Measurements from ENCODE around the gene SPATS2. TPM values are rescaled to one million over a fixed set of nuclear protein-coding genes. Genes with fewer than 3 reads are reported as not detected.

Gene SPATS2
- total RNA-seq, 1 donor from 2014 or later = 17.9 TPM

- no peaks in the 10 kb centered on the region for H3K36me3 Mint-ChIP-seq (ENCODE audit: low read depth)
- intact Hi-C loops (cut with micrococcal nuclease) = no loop called here
- H3K4me1 Mint-ChIP-seq (ENCODE audit: low read depth) = peaks cover 25% of the 10 kb centered on the region
- H3K27me3 Mint-ChIP-seq (ENCODE audit: low read depth) = peaks cover 75% of the 10 kb centered on the region
- H3K9me3 Mint-ChIP-seq = no peaks in the 10 kb centered on the region
- DNase-seq (ENCODE audit: low spot score) = no peak
- H3K4me3 Mint-ChIP-seq (ENCODE audit: low read depth) = no peak overlapping the region
- no peak overlapping the region for H3K27ac Mint-ChIP-seq
These were observed 27.0 kb upstream of the SPATS2 start for GRCh38 chr12:49340095-49340870.

GRCh38 chr12:49340971-49341776 lies 26.1 kb upstream of the SPATS2 start:
- Mint-ChIP-seq H3K27ac (no peak overlapping the region), H3K27me3 (ENCODE audit: low read depth) (peaks cover 76% of the 10 kb centered on the region), H3K4me1 (ENCODE audit: low read depth) (peaks cover 23% of the 10 kb centered on the region), H3K9me3 (no peaks in the 10 kb centered on the region), H3K36me3 (ENCODE audit: low read depth) (no peaks in the 10 kb centered on the region), H3K4me3 (ENCODE audit: low read depth) (no peak overlapping the region)
- DNase-seq (ENCODE audit: low spot score) = no peak
- intact Hi-C loops (cut with micrococcal nuclease) = no loop called here

GRCh38 chr12:49341777-49342065 lies 25.5 kb upstream of the SPATS2 start:
- no peak overlapping the region for H3K27ac Mint-ChIP-seq
- no peak overlapping the region for H3K4me3 Mint-ChIP-seq (ENCODE audit: low read depth)
- H3K4me1 Mint-ChIP-seq (ENCODE audit: low read depth) = peaks cover 25% of the 10 kb centered on the region
- H3K36me3 Mint-ChIP-seq (ENCODE audit: low read depth) = no peaks in the 10 kb centered on the region
- peaks cover 81% of the 10 kb centered on the region for H3K27me3 Mint-ChIP-seq (ENCODE audit: low read depth)
- no peaks in the 10 kb centered on the region for H3K9me3 Mint-ChIP-seq
- intact Hi-C loops (cut with micrococcal nuclease) = loop anchor here (1.0 kb wide), 2 partner anchors 45 to 53 kb away; no protein-coding TSS in a partner anchor
- DNase-seq (ENCODE audit: low spot score) = no peak

DNA sequence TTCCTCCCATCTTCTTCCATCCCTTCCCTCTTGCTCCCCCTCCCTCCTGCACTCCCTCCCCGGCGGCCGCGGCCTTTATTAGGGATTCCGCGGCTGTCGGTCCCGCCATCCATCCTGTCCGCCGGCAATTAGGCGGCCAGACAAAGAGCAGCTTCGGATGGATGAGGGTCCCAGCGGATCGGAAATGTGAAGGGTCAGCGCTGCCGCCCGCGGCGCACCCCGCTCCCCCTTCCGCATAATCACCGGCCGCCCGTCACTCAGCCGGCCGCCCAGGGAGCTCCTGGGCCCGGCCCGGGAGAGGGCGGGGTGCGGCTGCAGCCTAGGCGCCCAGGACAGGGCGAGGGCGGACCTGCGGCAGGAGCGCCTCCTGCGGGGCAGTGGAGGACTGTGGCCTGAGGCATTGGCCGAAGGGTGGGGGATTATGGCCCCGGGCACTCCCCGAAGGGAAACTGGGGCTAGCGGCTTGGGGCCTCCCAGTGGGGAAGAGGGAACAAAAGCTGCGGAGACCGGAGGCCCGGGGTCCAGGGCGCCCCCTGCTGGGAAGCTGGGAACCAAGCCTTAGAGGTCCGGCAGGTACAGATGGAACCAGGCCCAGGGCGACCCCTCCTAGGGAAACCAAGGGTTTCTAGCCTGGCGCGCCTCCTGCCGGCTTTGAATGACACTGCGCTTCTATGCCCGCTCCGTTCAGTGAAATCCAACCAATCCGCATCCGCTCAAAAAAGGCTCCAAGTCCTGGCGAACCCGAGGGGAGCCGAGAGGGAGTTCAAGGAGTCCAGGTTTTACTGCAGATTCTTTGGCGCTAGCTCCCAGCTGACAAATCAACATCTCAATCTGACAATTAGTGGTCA lies 25.0 kb upstream of the SPATS2 start:
- peak overlapping the region; percentile 37 for H3K4me3 Mint-ChIP-seq (ENCODE audit: low read depth)

DNA sequence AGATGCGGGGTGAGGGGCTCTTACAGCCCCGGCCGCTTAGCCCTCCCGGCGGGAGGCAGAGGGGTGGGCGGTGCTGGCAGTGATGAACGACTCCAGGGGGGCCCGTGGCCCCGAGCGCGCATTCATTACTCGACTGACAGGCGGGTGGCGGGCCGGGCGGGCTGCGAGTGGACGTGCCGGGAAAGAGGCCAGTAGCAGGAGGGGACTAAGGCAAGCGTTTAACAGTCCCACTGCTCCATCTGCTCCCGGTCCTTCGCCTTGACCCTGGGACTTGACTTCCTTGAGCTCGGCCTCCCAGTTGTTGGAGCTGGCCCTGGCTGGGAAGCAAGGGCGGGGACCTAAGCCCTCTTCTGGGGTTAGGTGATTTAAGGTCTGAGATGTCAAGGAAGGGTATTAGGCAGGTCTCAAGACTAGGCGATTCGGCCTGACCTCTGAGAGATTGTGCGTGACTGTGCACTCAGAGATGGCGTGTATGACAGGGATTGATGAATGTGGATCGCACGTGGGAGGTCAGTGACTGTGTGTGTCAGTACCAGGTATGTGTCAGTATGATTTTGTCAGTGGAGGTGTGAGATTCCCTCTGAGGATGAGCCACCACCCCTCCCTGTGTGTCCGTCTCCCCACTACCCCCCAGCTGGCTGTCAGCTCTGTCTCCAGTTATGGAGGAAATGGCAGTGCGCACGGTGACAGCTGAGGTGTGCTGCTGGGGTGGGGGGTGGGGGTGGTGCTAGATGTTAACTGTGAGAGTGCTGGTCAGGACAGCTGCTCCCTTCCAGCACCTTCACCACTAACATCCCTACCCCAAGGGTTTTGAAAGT lies 24.1 kb upstream of the SPATS2 start:
- H3K9me3 Mint-ChIP-seq = no peaks in the 10 kb centered on the region
- H3K27ac Mint-ChIP-seq = peak overlapping the region; percentile 3
- no peaks in the 10 kb centered on the region for H3K36me3 Mint-ChIP-seq (ENCODE audit: low read depth)
- peaks cover 77% of the 10 kb centered on the region for H3K27me3 Mint-ChIP-seq (ENCODE audit: low read depth)
- intact Hi-C loops (cut with micrococcal nuclease) = loop anchor here (1.0 kb wide), 2 partner anchors 47 to 55 kb away; no protein-coding TSS in a partner anchor
- peak overlapping the region; percentile 51 for H3K4me3 Mint-ChIP-seq (ENCODE audit: low read depth)
- DNase-seq (ENCODE audit: low spot score) = no peak
- H3K4me1 Mint-ChIP-seq (ENCODE audit: low read depth) = peaks cover 20% of the 10 kb centered on the region

More for the DNA sequence above, 25.0 kb upstream of the SPATS2 start:
- DNase-seq (ENCODE audit: low spot score) = peak; percentile 67
- peaks cover 81% of the 10 kb centered on the region for H3K27me3 Mint-ChIP-seq (ENCODE audit: low read depth)
- no peaks in the 10 kb centered on the region for H3K36me3 Mint-ChIP-seq (ENCODE audit: low read depth)
- H3K27ac Mint-ChIP-seq = no peak overlapping the region
- no peaks in the 10 kb centered on the region for H3K9me3 Mint-ChIP-seq
- intact Hi-C loops (cut with micrococcal nuclease) = loop anchor here (1.0 kb wide), 2 partner anchors 46 to 54 kb away; no protein-coding TSS in a partner anchor
- H3K4me1 Mint-ChIP-seq (ENCODE audit: low read depth) = peaks cover 26% of the 10 kb centered on the region

DNA sequence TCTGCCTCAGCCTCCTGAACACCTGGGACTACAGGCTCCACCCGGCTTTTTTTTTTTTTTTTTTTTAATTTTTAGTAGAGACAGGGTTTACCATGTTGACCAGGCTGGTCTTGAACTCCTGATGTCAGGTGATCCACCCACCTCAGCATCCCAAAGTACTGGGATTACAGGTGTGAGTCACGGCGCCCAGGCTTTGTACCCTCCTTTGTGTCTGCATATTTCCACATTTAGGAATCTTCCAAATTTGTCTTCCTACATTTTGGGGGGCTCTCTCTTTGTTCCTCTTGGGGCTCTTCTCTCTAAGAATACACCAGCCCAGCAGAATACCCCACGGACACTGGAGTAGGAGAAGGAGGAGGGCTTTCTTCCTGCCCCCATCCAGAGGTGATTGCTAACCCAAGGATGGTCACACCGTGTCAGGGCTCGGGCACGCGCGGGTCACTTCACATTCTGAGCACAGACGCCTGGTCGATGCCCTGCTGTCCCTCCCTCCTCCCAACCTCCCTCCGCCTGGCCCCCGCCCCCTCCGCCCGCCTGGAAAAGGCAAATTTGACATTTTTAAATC lies 22.7 kb upstream of the SPATS2 start:
- DNase-seq (ENCODE audit: low spot score) = no peak
- Mint-ChIP-seq H3K27ac (no peak overlapping the region), H3K36me3 (ENCODE audit: low read depth) (no peaks in the 10 kb centered on the region), H3K4me1 (ENCODE audit: low read depth) (peaks cover 19% of the 10 kb centered on the region), H3K9me3 (no peaks in the 10 kb centered on the region), H3K27me3 (ENCODE audit: low read depth) (peaks cover 73% of the 10 kb centered on the region), H3K4me3 (ENCODE audit: low read depth) (no peak overlapping the region)
- intact Hi-C loops (cut with micrococcal nuclease) = no loop called here

GRCh38 chr12:49345051-49345824 lies 22.0 kb upstream of the SPATS2 start:
- no peak overlapping the region for H3K27ac Mint-ChIP-seq
- no peak overlapping the region for H3K4me3 Mint-ChIP-seq (ENCODE audit: low read depth)
- intact Hi-C loops (cut with micrococcal nuclease) = no loop called here
- no peaks in the 10 kb centered on the region for H3K36me3 Mint-ChIP-seq (ENCODE audit: low read depth)
- peaks cover 67% of the 10 kb centered on the region for H3K27me3 Mint-ChIP-seq (ENCODE audit: low read depth)
- DNase-seq (ENCODE audit: low spot score) = no peak
- no peaks in the 10 kb centered on the region for H3K9me3 Mint-ChIP-seq
- peaks cover 19% of the 10 kb centered on the region for H3K4me1 Mint-ChIP-seq (ENCODE audit: low read depth)

DNA sequence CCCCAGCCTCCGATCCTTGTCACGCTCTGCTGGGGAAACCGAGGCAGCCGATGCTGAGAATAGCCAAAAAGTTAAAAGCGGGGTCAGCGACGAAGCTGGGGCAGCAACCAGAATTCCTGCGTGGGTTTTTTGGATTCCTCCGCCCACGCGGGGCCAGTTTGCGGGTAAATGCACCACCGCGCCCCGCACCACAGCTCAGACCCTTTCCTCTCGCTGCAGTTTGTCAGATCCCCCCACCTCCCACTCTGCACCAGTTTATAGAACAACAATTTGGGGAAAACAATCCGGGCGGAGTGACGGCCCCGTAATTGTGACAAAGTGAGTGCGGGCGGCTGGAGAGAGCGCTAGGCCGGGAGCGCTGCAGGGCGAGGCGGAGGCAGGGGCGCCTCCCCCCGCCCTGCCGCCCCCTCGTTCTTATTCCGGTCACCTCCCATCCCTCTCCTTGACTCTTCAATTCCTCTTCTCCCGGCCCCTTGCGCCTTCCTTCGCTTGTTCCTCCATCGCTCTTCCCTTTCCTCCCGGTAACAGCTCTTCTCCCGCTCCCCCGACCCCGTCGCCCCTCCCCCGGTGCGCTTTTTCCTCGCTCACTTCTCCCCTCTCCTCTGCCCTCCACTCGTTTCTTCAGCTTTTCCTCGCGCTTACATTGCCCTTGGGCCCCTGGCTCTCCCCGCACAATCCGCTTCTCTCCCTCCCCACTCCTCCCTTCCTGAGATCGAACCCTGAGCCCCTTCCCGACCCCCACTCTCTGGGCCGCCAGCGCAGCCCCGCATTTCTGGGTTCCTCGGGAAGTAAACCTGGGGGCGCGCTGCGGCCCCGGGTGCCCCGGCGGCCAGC lies 21.2 kb upstream of the SPATS2 start:
- intact Hi-C loops (cut with micrococcal nuclease) = loop anchor here (2.0 kb wide), 1 partner anchor 13 kb away; no protein-coding TSS in a partner anchor
- H3K36me3 Mint-ChIP-seq (ENCODE audit: low read depth) = no peaks in the 10 kb centered on the region
- peaks cover 19% of the 10 kb centered on the region for H3K4me1 Mint-ChIP-seq (ENCODE audit: low read depth)
- H3K9me3 Mint-ChIP-seq = no peaks in the 10 kb centered on the region
- DNase-seq (ENCODE audit: low spot score) = no peak
- H3K27me3 Mint-ChIP-seq (ENCODE audit: low read depth) = peaks cover 64% of the 10 kb centered on the region
- H3K27ac Mint-ChIP-seq = no peak overlapping the region
- H3K4me3 Mint-ChIP-seq (ENCODE audit: low read depth) = peak overlapping the region; percentile 67

- intact Hi-C loops (cut with micrococcal nuclease) = loop anchor here (2.0 kb wide), 1 partner anchor 14 kb away; no protein-coding TSS in a partner anchor
- Mint-ChIP-seq H3K4me3 (ENCODE audit: low read depth) (peak within 1 kb of the TSS; percentile 67), H3K9me3 (no peaks in the 10 kb centered on the region), H3K27me3 (ENCODE audit: low read depth) (peaks cover 65% of the 10 kb centered on the region), H3K27ac (no peak within 1 kb of the TSS), H3K36me3 (ENCODE audit: low read depth) (no peaks in the 10 kb centered on the region), H3K4me1 (ENCODE audit: low read depth) (peaks cover 19% of the 10 kb centered on the region)
- DNase-seq (ENCODE audit: low spot score) = no peak
These were observed 20.5 kb upstream of the SPATS2 start, which contains the start of gene DNAJC22 for GRCh38 chr12:49346659-49347310. TSS of gene DNAJC22 (plus strand) at chr12:49346888. CDS start at chr12:49348873, 1,985 bp downstream.
